GM19193 (cell line): Measurements from ENCODE around the gene TSPAN32.

ENCODE experiments used
- POLR2A ChIP-seq: IDR thresholded peaks from 4 replicates; pipeline ENCODE4 v1.6.1; 2011; ENCODE audit not compliant: insufficient read depth, insufficient read length; ENCODE audit errors: extremely low read depth

Gene TSPAN32

DNA sequence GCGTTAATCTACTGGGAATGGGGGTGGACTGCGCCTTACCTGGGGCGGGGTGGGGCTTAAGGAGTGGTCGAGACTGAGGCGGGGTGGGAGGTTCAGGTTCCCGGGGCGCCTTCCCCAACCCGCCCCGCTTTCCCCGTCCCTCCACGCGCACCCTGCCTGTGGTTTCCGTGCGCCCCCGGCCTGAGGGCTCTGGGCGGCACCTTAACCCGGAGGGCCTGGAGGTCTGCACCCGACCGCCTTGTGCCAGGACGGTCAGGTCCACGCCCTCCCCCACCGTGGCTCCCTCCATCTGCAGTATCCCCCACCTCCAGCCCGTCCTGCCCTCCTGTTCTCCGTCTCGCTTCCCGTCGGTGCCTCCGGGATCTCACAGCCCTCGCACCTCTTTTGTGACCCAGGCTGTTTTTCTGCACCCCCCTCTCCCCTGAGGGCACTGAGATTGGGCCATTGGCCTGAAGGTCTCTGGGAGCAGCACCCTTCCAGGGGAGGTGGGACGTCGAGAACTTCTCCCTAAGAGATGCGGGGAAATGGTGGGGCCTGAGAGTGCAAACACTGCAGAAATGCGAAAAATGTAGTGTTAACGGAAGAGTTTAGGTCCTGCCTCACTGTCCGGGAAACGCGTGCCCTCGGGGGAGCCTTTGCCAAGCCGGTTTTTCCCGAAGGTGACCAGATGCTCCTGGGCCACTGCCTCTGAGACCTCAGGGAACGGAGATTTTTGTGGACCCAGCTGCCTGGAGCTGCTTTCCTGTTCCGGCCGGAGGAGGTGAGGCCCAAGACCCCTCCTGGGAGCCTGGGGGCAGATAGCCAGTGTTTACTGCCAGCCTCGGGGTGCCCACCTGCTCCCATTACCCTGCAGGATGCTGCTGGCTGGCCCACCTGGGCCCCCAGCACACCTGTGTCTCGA lies 30.2 kb upstream of the TSPAN32 start:
- TF ChIP-seq POLR2A, result no peak

GRCh38 chr11:2272228-2272945 lies 29.4 kb upstream of the TSPAN32 start:
- TF ChIP-seq POLR2A, result no peak

DNA sequence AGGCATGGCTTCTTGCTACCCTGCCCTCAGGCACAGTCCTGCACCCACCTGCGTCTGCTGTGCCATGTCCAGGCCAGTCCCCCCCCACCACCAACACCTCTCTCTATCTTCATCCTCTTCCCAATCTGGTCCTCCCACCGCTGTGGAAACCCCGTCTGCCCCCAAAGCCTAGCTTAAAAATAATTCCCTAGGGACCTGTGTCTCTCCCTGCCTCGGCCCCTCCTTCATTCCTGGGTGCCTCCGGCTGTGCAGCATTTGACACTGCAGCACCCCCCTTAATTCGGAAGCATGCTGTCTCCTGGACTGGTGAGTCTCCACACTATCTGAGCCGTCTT lies 28.9 kb upstream of the TSPAN32 start:
- no peak for TF ChIP-seq POLR2A

DNA sequence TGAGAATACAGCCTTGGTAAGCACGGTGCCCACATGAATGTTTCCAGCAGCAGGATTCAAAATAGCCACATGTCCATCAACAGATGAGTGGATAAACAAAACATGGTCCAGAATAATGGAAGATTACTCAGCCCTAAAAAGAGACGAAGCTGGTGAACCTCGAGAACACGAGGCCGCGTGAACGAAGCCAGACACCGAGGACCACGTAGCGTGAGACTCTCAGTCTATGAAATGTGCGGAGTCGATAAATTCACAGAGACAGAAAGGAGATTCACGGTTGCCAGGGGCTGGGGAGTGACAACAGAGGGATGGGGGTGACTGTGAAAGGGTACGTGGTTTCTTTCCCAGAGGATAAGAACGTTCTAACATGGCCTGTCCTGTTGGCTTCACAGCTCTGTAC lies 28.5 kb upstream of the TSPAN32 start:
- no peak for TF ChIP-seq POLR2A

DNA sequence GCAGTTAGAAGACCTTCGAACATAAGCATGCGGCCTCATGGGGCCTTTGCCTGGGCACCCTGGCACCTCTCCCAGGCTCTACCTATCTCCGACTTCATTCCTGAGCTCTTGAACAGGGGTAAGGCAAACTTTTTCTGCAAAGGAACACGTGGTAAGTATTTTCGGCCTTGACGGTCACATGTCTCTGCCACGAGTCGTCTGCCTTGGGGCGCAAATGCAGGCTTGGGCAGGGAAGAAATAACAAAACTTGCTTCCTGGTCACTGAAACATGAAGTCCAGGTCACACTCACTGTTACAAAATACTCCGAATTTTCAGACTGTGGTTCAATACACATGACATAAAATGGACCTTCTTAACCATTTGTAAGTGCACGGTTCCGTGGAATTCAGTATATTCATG lies 28.0 kb upstream of the TSPAN32 start:
- TF ChIP-seq POLR2A, result no peak

GRCh38 chr11:2275334-2276279 lies 26.2 kb upstream of the TSPAN32 start:
- no peak for TF ChIP-seq POLR2A

DNA sequence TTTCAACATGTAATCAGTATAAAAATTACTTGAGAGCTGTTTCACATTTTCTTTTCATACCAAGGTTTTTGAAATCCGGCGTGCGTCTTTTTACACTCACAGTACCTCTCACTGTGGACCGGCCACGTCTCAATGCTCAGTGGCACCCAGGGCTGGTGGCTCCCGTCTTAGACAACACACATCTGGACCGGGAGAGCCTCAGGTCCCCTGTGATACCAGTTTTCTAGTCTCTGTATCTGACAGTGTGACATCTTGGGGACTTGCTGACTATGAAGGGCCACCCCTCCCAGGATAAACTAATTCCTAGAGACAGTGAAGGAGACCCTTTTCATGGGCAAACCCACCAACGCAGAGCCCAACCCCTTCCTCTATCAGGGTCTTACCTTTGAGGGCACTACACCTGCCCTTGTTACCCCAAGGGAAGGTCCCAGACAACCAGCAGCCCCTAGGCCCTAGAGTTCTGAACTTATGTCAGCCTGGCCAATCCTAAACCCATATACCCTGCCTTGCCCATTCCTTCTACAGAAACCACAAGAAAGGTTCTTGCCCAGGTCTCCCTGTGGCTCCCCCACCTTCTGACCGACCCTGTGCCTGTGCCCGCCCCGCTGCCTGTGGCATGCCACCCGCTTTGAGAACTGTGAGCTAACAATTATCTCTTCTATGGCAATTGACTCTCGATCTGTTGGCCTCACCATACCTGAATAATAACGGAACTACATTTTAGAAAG lies 25.4 kb upstream of the TSPAN32 start:
- TF ChIP-seq POLR2A, result no peak

- no peak for TF ChIP-seq POLR2A
Measured at GRCh38 chr11:2277008-2277346, 24.8 kb upstream of the TSPAN32 start.

DNA sequence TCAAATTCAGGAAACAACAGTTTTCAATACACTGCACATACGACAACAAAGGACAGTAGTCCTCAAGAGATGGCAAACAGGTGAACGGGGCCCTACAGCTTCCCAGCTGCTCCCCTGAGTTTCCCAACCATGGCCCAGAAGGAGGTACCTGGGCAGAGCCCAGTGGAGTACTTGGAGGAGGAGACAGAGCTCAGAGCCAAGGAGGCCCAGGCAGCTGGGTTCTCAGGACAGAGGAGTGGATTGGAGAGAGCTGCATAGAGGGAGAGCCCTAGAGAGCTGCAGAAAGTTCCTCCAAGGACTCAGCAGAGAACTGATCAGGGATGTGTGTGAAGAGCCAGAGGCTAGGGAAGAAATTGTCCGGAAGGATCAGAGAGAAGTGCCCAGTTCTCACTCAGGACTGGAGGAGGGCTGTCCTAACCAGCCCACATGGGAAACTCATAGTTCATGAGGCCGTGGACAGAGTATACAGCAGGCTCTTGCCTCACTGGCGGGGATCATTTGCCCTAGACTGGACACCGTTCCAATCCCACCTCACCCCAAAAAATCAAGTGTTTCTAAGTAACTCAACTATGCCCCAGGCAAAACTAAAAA lies 23.8 kb upstream of the TSPAN32 start:
- TF ChIP-seq POLR2A, result no peak

DNA sequence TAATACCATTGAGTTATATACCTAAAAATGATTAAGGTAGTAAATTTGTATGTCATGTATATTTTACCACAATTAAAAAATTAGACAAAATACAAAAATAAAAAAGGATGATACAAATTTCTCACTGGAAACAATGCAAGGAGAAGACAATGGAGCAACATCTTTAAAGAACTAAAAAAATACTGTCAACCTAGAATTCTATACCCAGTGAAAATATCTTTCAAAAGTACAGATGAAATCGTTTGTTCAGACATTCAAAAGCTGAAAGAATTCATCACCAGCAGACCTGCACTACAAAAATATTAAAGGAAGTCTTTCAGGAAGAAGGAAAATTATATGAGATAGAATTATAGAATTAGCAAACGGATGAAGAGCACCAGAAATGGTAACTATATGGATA lies 21.6 kb upstream of the TSPAN32 start:
- no peak for TF ChIP-seq POLR2A

- no peak for TF ChIP-seq POLR2A
Measured at GRCh38 chr11:2287091-2287490, 14.7 kb upstream of the TSPAN32 start.

GRCh38 chr11:2289350-2289749 lies 12.5 kb upstream of the TSPAN32 start:
- TF ChIP-seq POLR2A, result no peak

DNA sequence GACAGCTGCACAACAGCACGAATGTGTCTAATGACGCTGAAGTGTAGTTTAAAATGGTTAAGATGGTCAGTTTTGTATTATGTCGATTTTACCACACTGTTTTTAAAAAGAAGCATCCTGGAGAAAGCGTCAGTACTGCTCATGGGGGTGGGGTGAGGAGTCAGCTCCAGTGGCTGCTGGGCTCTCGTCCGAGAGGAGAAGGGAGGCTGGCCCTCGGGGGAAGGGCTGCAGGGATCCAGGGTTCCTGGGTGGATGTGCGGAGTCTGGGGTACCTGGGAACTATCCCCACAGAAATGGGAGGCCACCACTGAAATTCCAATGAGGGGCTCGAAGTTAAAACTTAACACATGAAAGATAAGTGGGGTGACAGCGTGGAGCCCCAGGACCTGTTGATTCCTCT lies 12.0 kb upstream of the TSPAN32 start:
- no peak for TF ChIP-seq POLR2A

GRCh38 chr11:2290351-2290841 lies 11.4 kb upstream of the TSPAN32 start:
- TF ChIP-seq POLR2A, result no peak
